Right renal pelvis (tissue), 4 donors: Measurements from ENCODE around the gene SLC9A3. TPM values are rescaled to one million over a fixed set of nuclear protein-coding genes. Genes with fewer than 3 reads are reported as not detected.

ENCODE experiments used
- DNase-seq, 4 donors: peaks; one replicate each; pipeline ENCODE4 v3.0.0-alpha.2; 2013; ENCODE audit warnings: low read depth in 4 of 4, low spot score in 3 of 4, missing footprints in 1 of 4
- polyA plus RNA-seq, 4 donors: library from polyadenylated mRNA; unstranded; fragments of 120-200 nt; gene quantifications; one replicate each; pipeline ENCODE4 v1.2.1, GENCODE V29; 2013; ENCODE audit not compliant: insufficient read length in 4 of 4

The SLC9A3 gene
- polyA plus RNA-seq, 4 donors, result 40.5 to 60.9 (median 47.3) TPM

- no peak for DNase-seq
Measured at GRCh38 chr5:434443-435146, 89.7 kb downstream of the SLC9A3 start.

GRCh38 chr5:433836-434235 lies 90.4 kb downstream of the SLC9A3 start:
- no peak for DNase-seq

DNA sequence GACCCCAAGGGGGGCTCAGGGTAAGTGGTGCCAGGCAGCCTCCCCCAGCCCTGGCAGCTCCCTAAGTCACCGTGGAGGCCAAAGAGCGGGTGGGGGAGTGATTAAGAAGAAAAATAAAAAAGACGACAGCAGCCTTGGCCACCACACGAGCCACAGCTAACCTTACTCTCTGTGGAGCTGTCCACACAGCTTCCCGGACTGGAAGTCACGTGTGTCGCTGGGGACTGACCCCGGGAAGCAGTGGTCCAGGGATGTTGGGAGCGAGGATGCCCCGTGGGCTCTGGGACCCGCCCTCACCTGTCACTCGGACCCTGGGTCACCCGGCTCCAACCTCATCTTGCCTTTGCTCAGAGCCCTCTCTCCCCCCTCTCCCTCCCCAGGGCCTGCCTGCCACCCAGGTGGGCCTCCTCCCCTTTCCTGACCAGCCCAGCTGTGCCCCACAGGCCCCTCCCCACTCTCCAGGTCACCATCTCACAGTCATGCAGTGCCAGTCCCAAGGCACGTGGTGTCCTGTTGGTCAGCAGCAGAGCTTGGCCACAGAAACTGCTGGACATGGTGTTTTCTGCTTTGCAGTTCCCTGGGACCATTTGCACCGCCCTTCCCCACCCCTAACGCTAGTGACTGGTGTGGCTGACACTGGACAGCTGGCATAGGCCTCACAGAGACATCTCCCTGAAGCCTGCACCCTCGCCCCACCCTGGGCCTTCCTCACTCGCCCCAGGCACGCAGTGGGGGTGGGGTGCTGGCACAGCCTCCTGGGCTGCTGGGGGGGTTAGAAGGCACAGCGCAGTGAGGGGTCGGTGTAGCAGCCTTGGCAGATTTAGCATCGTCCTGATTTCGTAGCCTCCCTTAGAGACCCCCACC lies 91.1 kb downstream of the SLC9A3 start:
- no peak for DNase-seq

DNA sequence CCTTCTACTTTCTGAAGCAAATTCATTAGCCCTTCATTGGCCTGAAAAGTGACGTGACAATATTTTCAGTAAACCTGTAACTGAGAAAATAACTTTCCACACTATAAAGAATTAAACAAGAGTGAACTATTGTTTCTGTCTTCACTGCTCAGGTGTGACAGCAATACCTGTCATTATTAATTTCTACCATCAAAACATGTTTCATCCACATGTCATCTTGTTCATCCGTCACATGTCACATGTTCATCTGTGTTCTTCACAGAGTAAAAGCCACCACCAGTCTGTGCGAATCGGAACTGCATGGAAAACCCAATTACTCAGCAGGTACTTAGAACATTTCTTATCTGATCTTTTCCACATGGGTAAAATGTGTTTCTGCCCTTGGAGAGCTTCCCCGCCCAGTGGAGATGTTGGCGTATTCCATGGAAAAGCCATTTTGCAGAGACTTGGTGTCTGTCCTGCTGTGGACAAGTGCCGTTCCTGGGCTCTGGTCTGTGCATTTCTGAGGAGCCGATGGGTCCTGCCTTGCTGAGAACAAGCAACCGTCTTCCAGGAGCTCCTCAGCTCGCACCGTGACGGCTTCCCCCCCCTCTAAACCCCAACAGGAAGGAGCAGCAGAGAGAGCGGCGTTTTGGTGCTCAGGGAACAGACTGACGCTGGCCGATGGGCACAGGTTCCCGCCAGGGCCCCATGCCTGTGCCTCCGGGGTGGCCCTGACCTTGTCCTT lies 91.9 kb downstream of the SLC9A3 start:
- no peak for DNase-seq

GRCh38 chr5:431711-432050 lies 92.6 kb downstream of the SLC9A3 start:
- DNase-seq, result no peak

- no peak for DNase-seq
Measured at GRCh38 chr5:431001-431710, 93.1 kb downstream of the SLC9A3 start.

- DNase-seq, result no peak
Measured at GRCh38 chr5:430214-430925, 93.9 kb downstream of the SLC9A3 start.

DNA sequence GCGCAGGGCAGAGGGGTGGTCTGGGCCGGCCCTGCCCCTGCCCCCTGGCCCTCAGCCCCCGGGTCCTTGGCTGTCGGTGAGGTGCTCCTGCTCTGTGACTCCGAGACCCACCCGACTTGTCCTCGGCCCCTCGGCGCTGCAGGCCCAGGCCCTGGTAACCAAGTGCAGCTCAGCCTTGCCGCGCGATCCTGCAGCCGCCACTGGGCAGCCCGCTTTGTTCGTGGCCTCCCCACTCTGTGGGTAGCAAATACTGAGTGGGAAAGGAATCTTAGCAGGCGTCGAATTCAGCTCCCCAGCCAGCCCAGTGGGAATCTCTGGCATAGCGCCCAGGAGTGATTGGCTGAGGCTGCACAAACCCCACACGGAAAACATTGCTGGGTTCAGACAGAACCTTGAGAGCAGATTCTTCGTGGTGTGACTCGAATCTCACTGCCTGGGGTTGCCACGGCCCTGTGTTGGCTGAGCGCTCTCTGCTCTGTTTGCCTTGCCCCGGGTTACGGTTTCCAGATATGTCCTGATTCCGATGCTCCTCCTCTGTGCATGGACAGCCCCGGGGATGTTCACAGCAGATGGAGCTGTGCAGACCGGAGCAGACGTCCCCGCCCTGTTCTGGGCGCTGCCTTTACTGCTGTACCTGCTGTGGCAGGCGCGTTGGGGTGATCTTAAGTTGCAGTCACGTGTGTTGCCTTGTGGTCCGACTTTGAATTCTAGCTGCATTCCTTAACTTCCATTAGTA lies 94.6 kb downstream of the SLC9A3 start:
- no peak for DNase-seq

GRCh38 chr5:428754-429452 lies 95.3 kb downstream of the SLC9A3 start:
- no peak for DNase-seq

DNA sequence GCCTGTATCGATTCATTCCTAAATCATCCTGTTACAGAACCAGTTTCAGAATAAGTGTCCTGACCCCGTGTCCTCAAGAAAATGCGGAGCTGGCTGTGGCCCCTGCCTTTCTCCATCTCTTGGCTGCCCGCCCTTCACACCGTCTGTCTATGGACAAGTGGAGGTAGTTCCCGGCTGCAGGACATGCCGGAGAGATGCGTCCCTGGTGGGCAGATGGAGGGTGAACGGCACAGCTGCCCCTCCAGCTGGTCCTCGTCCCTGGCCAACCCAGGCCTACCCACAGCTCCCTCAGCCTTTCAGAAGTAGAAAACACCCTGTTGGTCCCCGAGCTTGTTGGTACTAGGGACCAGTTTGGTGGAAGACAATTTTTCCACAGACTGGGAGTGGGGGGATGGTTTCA lies 96.0 kb downstream of the SLC9A3 start:
- DNase-seq, result no peak

DNA sequence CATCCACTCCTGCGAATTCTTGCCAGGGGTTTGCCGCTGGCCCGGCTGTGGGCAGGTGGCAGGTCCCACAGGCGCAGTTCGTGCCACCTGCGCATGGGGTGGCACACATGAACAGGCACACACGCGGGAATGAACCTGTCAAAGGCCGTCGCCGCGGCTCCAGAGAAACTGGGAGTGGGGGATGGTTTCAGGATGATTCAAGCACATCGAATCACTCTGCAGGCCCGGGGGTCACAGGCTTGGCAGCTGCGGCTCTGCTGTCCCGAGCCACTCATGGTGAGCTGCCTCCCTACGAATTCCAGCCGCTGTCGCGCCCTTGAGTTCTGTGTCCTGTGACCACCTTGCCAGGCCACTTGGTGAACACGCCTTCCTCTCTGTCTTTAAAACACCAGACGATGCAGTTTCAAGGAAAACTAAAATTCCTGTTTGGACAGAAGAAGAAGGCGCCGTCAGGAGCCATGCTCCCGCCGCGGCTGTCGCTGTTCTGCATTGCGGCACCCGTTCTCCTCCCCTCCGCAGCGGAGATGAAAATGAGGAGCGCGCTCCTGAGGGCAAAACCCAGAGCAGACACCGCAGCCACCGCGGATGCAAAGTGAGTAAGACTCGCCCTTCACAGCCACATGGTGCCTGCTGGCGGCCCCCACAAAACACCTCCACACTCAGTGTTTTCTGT lies 96.7 kb downstream of the SLC9A3 start:
- DNase-seq, result no peak

- no peak for DNase-seq
Measured at GRCh38 chr5:426392-426976, 97.8 kb downstream of the SLC9A3 start.

GRCh38 chr5:425714-426113 lies 98.5 kb downstream of the SLC9A3 start:
- no peak for DNase-seq

GRCh38 chr5:424301-425110 lies 99.7 kb downstream of the SLC9A3 start:
- DNase-seq, result no peak

DNA sequence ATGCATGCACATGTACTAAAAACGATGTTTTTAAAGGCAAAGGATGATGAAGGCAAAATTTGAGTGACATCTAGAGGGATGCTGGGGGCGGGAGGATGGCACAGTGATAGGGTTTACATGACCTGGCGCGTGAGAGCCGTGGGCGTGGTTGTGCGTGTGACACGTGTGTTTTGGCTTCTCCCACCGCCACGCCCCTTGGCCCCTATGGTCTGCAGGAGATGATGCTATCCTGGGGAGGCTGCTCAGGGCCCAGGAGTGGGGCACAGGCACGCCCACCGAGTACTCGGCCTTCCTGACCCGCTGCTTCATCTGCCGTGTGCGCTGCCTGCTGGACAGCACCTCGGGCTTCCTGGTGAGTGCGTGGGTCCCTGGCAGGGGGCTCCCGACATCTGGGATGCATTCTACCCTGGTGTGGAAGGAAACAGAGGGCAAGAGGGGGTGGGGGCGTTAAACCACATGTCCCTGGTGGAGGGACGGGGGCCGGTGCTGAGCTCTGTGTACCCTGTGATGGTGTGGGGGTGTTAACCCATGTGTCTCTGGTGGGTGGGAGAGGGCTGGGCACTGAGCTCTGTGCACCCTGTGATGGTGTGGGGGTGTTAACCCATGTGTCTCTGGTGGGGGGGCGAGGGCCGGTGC lies 100.5 kb downstream of the SLC9A3 start:
- no peak for DNase-seq

DNA sequence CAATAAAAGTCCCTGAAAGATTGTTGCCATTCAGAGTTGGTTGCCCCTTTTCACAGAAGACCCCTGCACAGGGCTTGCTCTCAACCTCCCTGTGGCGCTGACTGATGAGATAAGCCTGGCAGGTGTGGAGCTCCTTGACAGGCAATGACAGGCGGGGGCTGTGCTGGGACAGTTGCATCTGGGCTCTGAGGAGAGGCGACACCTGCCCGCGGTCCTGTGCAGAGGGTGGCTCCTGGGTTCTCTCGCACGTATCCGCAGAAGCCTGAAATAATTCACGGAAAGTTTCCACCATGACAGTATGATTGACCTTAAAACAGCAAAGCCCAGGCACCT lies 101.0 kb downstream of the SLC9A3 start:
- no peak for DNase-seq
